Neural cell (in vitro differentiated cells): ENCODE measurements around the gene SAG. TPM values are rescaled to one million over a fixed set of nuclear protein-coding genes. Genes with fewer than 3 reads are reported as not detected.

Experiments used
- H2AFZ ChIP-seq: fragments of 200-600, 300-800 bp; sonication (generic), shearing (Covaris generic); 2 replicates; pipeline ENCODE4 v1.6.0; 2014; ENCODE audit warnings: low read depth, mild to moderate bottlenecking, antibody characterized with exemption, low read length, moderate library complexity
- H3F3A ChIP-seq: fragments of 200-600 bp; shearing (Covaris generic); 2 replicates; pipeline ENCODE4 v1.6.1; 2016; ENCODE audit warnings: mild to moderate bottlenecking, moderate library complexity, mixed read lengths, antibody characterized with exemption, low read length; ENCODE audit not compliant: insufficient read depth, poor library complexity, severe bottlenecking
- H3K27ac ChIP-seq: fragments of 200-600, 300-800 bp; sonication (generic), shearing (Covaris generic); 2 replicates; pipeline ENCODE4 v1.5.1; 2014; ENCODE audit warnings: mild to moderate bottlenecking, low read length, moderate library complexity
- H3K27me3 ChIP-seq: fragments of 300-800, 200-600 bp; sonication (generic), shearing (Covaris generic); 2 replicates; pipeline ENCODE4 v1.6.0; 2014; ENCODE audit warnings: mild to moderate bottlenecking, low read depth, low read length, moderate library complexity; ENCODE audit not compliant: insufficient read depth
- H3K36me3 ChIP-seq: fragments of 300-800, 200-600 bp; sonication (generic), shearing (Covaris generic); 2 replicates; pipeline ENCODE4 v1.5.1; 2014; ENCODE audit warnings: mild to moderate bottlenecking, antibody characterized with exemption, low read length, moderate library complexity; ENCODE audit not compliant: insufficient read depth
- H3K4me2 ChIP-seq: fragments of 300-800, 200-600 bp; sonication (generic), shearing (Covaris generic); 2 replicates; pipeline ENCODE4 v1.6.0; 2014; ENCODE audit warnings: mild to moderate bottlenecking, low read length
- H3K4me3 ChIP-seq: fragments of 300-800, 200-600 bp; sonication (generic), shearing (Covaris generic); 2 replicates; pipeline ENCODE4 v1.5.1; 2014; ENCODE audit warnings: mild to moderate bottlenecking, low read length, moderate library complexity
- H3K79me2 ChIP-seq: fragments of 200-600 bp; shearing (Covaris generic); replicated peaks from 2 replicates; pipeline ENCODE4 v1.6.0; 2014; ENCODE audit warnings: mild to moderate bottlenecking, low read length, moderate library complexity; ENCODE audit not compliant: insufficient read depth
- H3K9ac ChIP-seq: fragments of 300-800, 200-600 bp; sonication (generic), shearing (Covaris generic); 2 replicates; pipeline ENCODE4 v1.6.1; 2016; ENCODE audit warnings: mild to moderate bottlenecking, low read length, mixed read lengths
- H3K9me2 ChIP-seq: fragments of 200-600 bp; shearing (Covaris generic); 2 replicates; pipeline ENCODE4 v1.6.1; 2016; ENCODE audit warnings: mild to moderate bottlenecking, low read length, mixed read lengths; ENCODE audit not compliant: insufficient read depth
- H3K9me3 ChIP-seq: fragments of 200-600, 300-800 bp; sonication (generic), shearing (Covaris generic); 2 replicates; pipeline ENCODE4 v1.6.1; 2016; ENCODE audit warnings: mild to moderate bottlenecking, mixed run types, low read length, moderate library complexity, mixed read lengths
- H4K20me1 ChIP-seq: fragments of 200-600 bp; shearing (Covaris generic); 2 replicates; pipeline ENCODE4 v1.6.1; 2016; ENCODE audit warnings: mild to moderate bottlenecking, mixed run types; ENCODE audit not compliant: insufficient read depth
- EP300 ChIP-seq: fragments of 450-650 bp; conservative IDR thresholded peaks from 2 replicates; pipeline ENCODE4 v1.6.1; 2014; ENCODE audit warnings: antibody characterized with exemption, mild to moderate bottlenecking, moderate library complexity; ENCODE audit not compliant: poor library complexity, severe bottlenecking
- EZH2 ChIP-seq: fragments of 200-600, 300-800 bp; shearing (Covaris generic), sonication (generic); IDR thresholded peaks from 2 replicates; pipeline ENCODE4 v1.6.1; 2014; ENCODE audit warnings: antibody characterized with exemption, low read length, borderline replicate concordance, mild to moderate bottlenecking; ENCODE audit not compliant: insufficient read depth, poor library complexity, severe bottlenecking
- MXI1 ChIP-seq: fragments of 450-650 bp; conservative IDR thresholded peaks from 2 replicates; pipeline ENCODE4 v1.6.1; 2014; ENCODE audit warnings: antibody characterized with exemption, mild to moderate bottlenecking; ENCODE audit not compliant: poor library complexity, severe bottlenecking
- POLR2AphosphoS5 ChIP-seq: IDR thresholded peaks from 2 replicates; pipeline ENCODE4 v1.6.1; 2012
- RAD21 ChIP-seq: fragments of 450-650 bp; conservative IDR thresholded peaks from 2 replicates; pipeline ENCODE4 v1.6.1; 2014; ENCODE audit warnings: antibody characterized with exemption, mild to moderate bottlenecking, moderate library complexity
- SMC3 ChIP-seq: fragments of 450-650 bp; conservative IDR thresholded peaks from 2 replicates; pipeline ENCODE4 v1.6.1; 2014; ENCODE audit warnings: antibody characterized with exemption, mild to moderate bottlenecking, moderate library complexity; ENCODE audit not compliant: poor library complexity
- TAF1 ChIP-seq: IDR thresholded peaks from 2 replicates; pipeline ENCODE4 v1.6.1; 2012; ENCODE audit warnings: low read depth
- polyA plus RNA-seq: library from polyadenylated mRNA; depleted of rRNA; stranded (reverse); fragments of >200 nt; gene quantifications from 2 replicates; pipeline ENCODE4 v1.2.3, GENCODE V29; 2014
- TF ChIP-seq, protein P1 (sequence below): IDR thresholded peaks from 2 replicates; pipeline ENCODE4 v1.6.1; 2012; ENCODE audit warnings: borderline replicate concordance
- TF ChIP-seq, protein P2 (sequence below): fragments of 450-650 bp; IDR thresholded peaks from 2 replicates; pipeline ENCODE4 v1.5.1; 2014; ENCODE audit warnings: antibody characterized with exemption, mild to moderate bottlenecking, moderate library complexity; ENCODE audit not compliant: poor library complexity, severe bottlenecking

The SAG gene
- polyA plus RNA-seq, 1 donor from 2014 or later: not detected

DNA sequence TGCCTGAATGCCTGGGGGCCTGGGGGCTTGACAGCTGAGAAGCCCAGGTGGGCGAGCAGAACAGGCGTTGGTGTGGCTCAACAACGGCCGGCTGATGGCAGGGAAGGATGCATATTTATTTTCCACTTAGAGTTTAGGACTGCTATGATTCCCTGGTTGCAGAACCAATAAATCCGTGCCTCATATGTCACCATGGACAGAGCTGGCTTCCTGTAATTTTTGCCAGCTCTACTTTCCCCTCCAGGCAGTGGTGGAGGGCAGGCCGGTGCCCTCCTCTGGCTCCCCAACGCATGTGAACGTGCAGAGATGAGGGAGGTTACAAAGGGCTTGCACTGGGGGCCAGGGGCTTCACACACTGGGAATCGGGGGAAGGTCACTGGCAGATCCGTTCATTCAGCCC, 18.2 kb downstream of the SAG start:
- Histone ChIP-seq H3F3A (no peaks in the 10 kb centered on the region), H3K4me3 (no peak overlapping the region), H3K79me2 (no peaks in the 10 kb centered on the region), H4K20me1 (no peaks in the 10 kb centered on the region), H2AFZ (no peak overlapping the region), H3K9ac (no peak overlapping the region), H3K4me2 (no peak overlapping the region), H3K9me2 (no peaks in the 10 kb centered on the region), H3K27me3 (no peaks in the 10 kb centered on the region), H3K27ac (no peak overlapping the region), H3K36me3 (no peaks in the 10 kb centered on the region), H3K9me3 (no peaks in the 10 kb centered on the region)
- no peak for TF ChIP-seq RAD21
- no peak for TF ChIP-seq SMC3
- TF ChIP-seq, protein P1, sequence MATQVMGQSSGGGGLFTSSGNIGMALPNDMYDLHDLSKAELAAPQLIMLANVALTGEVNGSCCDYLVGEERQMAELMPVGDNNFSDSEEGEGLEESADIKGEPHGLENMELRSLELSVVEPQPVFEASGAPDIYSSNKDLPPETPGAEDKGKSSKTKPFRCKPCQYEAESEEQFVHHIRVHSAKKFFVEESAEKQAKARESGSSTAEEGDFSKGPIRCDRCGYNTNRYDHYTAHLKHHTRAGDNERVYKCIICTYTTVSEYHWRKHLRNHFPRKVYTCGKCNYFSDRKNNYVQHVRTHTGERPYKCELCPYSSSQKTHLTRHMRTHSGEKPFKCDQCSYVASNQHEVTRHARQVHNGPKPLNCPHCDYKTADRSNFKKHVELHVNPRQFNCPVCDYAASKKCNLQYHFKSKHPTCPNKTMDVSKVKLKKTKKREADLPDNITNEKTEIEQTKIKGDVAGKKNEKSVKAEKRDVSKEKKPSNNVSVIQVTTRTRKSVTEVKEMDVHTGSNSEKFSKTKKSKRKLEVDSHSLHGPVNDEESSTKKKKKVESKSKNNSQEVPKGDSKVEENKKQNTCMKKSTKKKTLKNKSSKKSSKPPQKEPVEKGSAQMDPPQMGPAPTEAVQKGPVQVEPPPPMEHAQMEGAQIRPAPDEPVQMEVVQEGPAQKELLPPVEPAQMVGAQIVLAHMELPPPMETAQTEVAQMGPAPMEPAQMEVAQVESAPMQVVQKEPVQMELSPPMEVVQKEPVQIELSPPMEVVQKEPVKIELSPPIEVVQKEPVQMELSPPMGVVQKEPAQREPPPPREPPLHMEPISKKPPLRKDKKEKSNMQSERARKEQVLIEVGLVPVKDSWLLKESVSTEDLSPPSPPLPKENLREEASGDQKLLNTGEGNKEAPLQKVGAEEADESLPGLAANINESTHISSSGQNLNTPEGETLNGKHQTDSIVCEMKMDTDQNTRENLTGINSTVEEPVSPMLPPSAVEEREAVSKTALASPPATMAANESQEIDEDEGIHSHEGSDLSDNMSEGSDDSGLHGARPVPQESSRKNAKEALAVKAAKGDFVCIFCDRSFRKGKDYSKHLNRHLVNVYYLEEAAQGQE: no peak
- TF ChIP-seq, protein P2, sequence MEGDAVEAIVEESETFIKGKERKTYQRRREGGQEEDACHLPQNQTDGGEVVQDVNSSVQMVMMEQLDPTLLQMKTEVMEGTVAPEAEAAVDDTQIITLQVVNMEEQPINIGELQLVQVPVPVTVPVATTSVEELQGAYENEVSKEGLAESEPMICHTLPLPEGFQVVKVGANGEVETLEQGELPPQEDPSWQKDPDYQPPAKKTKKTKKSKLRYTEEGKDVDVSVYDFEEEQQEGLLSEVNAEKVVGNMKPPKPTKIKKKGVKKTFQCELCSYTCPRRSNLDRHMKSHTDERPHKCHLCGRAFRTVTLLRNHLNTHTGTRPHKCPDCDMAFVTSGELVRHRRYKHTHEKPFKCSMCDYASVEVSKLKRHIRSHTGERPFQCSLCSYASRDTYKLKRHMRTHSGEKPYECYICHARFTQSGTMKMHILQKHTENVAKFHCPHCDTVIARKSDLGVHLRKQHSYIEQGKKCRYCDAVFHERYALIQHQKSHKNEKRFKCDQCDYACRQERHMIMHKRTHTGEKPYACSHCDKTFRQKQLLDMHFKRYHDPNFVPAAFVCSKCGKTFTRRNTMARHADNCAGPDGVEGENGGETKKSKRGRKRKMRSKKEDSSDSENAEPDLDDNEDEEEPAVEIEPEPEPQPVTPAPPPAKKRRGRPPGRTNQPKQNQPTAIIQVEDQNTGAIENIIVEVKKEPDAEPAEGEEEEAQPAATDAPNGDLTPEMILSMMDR: no peak
- no peak for TF ChIP-seq EZH2
- TF ChIP-seq POLR2AphosphoS5: no peak
- no peak for TF ChIP-seq TAF1
- no peak for TF ChIP-seq MXI1
- TF ChIP-seq EP300: no peak

DNA sequence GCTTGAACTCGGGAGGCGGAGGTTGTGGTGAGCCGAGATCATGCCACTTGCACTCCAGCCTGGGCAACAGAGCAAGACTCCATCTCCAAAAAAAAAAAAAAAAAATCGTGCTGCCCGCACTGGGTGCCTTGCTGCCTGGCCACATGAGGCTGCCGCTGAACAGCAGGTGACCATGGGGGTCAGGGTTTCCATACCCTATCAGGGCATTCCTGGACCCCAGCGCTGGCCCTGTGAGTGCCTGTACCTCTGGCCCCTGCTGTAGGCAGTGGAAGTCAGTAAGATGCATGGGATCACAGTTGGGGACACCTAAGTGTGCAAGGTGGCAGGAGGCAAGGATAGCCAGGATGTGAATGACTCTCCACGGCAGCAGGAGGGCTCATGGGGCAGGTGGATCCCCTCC, 18.9 kb downstream of the SAG start:
- H3K9me3 ChIP-seq: no peaks in the 10 kb centered on the region
- no peaks in the 10 kb centered on the region for H4K20me1 ChIP-seq
- no peaks in the 10 kb centered on the region for H3K27me3 ChIP-seq
- H3K9ac ChIP-seq: no peak overlapping the region
- H3K79me2 ChIP-seq: no peaks in the 10 kb centered on the region
- no peaks in the 10 kb centered on the region for H3K36me3 ChIP-seq
- no peak overlapping the region for H3K4me2 ChIP-seq
- no peak for TF ChIP-seq EP300
- no peak for TF ChIP-seq MXI1
- TF ChIP-seq POLR2AphosphoS5: no peak
- TF ChIP-seq EZH2: no peak
- TF ChIP-seq, protein P1: no peak
- no peak overlapping the region for H2AFZ ChIP-seq
- H3K9me2 ChIP-seq: no peaks in the 10 kb centered on the region
- no peaks in the 10 kb centered on the region for H3F3A ChIP-seq
- H3K27ac ChIP-seq: no peak overlapping the region
- no peak overlapping the region for H3K4me3 ChIP-seq
